Activated naive CD4-positive, alpha-beta T cell treated with anti-CD3 and anti-CD28 coated beads, Interleukin-2, amount 10 ng/mL, durations not matched to agents 7 days and 5 days (primary cell): ENCODE data around the gene GTPBP6.
"Not testable (repeated sequence)": the region's sequence is repeated elsewhere in the genome, so short reads cannot be mapped to it uniquely, and the experiment has no call there.

ENCODE experiments used
- CTCF ChIA-PET: fragments of 350-600 bp; sonication (Branson Sonifier 250); formaldehyde crosslinking; loops from one replicate; lab custom pipeline; 2021; ENCODE audit warnings: antibody characterized with exemption; lab: Charles Lee
- DNase-seq: peaks from one replicate; pipeline ENCODE4 v3.0.0-alpha.2; 2020
- H3K27ac Mint-ChIP-seq: one replicate; pipeline ENCODE4 v1.8.0; 2021; ENCODE audit warnings: mild to moderate bottlenecking, moderate library complexity, mixed read lengths
- H3K27me3 Mint-ChIP-seq: one replicate; pipeline ENCODE4 v1.8.0; 2021; ENCODE audit warnings: mild to moderate bottlenecking, mixed read lengths
- H3K36me3 Mint-ChIP-seq: one replicate; pipeline ENCODE4 v1.8.0; 2021; ENCODE audit warnings: mixed read lengths
- H3K4me1 Mint-ChIP-seq: one replicate; pipeline ENCODE4 v1.8.0; 2021; ENCODE audit warnings: mixed read lengths
- H3K4me3 Mint-ChIP-seq: one replicate; pipeline ENCODE4 v1.8.0; 2021; ENCODE audit warnings: mild to moderate bottlenecking, moderate library complexity, mixed read lengths
- H3K9me3 Mint-ChIP-seq: one replicate; pipeline ENCODE4 v1.8.0; 2021; ENCODE audit warnings: mixed read lengths

The GTPBP6 gene

DNA sequence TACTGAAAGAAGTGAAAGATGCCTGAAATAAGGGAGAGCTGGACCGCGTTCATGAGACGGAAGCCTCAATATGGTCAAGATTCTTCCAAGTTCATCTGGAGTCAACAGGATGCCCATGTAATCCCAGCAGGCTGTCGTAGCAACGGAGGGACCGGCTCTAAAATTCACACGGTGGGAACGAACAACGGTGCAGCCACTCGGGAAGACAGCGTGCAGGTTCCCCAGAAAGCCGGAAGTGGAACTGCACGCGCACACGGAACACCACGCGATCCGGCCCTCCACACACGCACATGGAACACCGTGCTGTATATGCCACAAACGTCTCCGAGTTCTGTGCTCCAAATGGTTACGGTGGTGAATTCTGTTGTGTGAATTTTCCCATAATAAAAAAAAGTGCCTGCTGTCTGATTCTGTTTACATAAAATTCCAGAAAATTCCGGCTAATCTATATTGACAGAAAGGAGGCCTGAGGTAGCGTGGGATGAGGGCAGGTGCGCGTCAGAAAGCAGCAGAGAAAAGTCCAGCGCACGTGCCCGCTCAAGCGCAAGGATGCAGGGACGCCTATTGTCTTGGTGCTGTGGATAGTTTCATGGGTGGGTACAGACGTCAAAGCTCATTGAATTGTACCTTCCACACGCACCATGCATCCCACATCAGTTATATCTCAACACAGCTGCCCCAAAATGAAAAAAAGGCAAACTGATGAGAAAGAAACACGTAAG lies 36.9 kb upstream of the GTPBP6 start:
- peaks cover 22% of the 10 kb centered on the region for H3K9me3 Mint-ChIP-seq
- no peak for DNase-seq
- H3K36me3 Mint-ChIP-seq: peaks cover 39% of the 10 kb centered on the region
- CTCF ChIA-PET: no interaction called here
- no peak overlapping the region for H3K4me3 Mint-ChIP-seq
- peak overlapping the region; percentile 78 for H3K27ac Mint-ChIP-seq
- peaks cover 27% of the 10 kb centered on the region for H3K4me1 Mint-ChIP-seq
- no peaks in the 10 kb centered on the region for H3K27me3 Mint-ChIP-seq

DNA sequence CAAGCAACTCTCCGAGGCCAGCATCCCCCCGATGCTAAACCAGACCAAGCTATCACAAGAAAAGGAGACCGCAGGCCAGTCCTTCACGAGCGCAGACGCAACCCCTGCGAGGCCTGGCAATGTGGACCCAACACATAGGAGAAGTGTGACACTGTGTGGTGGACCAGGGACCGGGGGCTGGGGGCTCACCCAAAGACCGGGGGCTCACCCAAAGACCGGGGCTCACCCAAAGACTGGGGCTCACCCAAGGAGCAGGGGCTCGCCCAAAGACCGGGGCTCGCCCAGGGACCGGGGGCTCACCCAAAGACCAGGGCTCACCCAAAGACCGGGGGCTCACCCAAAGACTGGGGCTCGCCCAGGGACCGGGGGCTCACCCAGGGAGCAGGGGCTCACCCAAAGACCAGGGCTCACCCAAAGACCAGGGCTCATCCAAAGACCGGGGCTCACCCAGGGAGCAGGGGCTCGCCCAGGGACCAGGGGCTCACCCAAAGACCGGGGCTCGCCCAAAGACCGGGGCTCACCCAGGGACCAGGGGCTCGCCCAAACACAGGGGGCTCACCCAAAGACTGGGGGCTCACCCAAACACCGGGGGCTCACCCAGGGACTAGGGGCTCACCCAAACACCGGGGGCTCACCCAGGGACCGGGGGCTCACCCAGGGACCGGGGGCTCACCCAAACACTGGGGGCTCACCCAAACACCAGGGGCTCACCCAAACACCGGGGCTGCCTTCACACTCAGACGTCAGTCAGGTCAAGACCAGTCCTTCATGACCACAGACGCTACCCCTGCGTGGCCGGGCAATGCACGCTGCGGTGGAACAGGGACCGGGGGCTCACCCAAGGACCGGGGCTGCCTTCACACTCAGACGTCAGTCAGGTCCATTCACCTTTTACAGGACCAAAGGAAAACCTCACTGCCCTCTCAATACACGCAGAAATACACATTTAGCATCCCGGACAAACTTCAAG lies 35.3 kb upstream of the GTPBP6 start:
- no peak for DNase-seq
- H3K4me3 Mint-ChIP-seq: no peak overlapping the region
- CTCF ChIA-PET: no interaction called here
- peaks cover 11% of the 10 kb centered on the region for H3K9me3 Mint-ChIP-seq
- peaks cover 27% of the 10 kb centered on the region for H3K4me1 Mint-ChIP-seq
- H3K27ac Mint-ChIP-seq: no peak overlapping the region
- peaks cover 27% of the 10 kb centered on the region for H3K36me3 Mint-ChIP-seq
- no peaks in the 10 kb centered on the region for H3K27me3 Mint-ChIP-seq

DNA sequence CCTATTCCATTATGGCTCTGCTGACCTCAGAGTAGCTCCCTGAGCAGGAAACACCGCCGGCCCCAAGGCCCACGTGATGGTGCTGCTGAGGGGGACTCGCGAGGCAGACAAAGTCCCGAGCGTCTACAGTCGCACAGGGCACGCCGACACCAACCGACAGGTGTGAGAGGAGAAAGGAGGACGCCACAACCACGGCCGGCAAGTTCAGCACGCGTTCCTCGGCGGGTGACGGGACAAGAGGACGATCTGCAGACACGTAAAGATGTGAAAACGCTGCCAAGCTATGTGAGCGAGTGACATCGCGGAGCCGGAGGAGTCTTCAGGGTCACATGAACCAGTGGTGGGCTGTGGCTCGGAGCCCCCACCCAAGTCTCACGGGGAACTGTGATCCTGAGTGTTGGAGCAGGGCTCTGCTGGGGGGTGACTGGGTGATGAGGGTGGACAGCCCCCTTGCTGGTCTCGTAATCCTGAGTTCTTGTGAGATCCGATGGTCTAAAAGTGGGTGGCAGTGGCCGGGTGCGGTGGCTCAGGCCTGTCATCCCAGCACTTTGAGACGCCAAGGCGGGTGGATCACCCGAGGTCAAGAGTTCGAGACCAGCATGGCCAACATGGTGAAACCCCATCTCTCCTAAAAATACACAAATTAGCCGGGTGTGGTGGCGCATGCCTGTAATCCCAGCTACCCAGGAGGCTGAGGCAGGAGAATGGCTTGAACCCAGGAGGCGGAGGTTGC lies 34.2 kb upstream of the GTPBP6 start:
- Mint-ChIP-seq H3K27me3 (no peaks in the 10 kb centered on the region), H3K36me3 (peaks cover 23% of the 10 kb centered on the region), H3K4me1 (peaks cover 24% of the 10 kb centered on the region), H3K4me3 (no peak overlapping the region), H3K9me3 (peaks cover 7% of the 10 kb centered on the region), H3K27ac (no peak overlapping the region)
- CTCF ChIA-PET: no interaction called here
- DNase-seq: no peak

DNA sequence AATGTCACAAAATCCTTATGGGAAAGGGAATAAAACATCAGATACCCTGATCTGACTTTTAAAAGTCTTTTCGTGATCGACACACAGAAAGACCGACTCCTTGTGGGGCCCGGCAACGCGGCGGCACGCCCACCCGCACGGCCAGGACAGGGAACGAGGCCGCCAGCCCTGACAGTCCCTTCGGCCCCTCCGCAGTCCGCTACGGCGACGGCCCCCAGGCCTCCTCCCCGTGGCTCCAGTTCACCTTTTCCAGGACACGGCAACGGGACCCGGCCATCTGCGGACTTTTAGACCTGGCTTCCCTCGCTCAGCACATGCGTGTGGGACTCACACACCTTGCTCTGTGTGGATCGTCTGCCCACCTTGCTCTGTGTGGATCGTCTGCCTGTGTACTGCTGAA lies 33.6 kb upstream of the GTPBP6 start:
- CTCF ChIA-PET: no interaction called here
- Mint-ChIP-seq H3K27ac (no peak overlapping the region), H3K36me3 (peaks cover 19% of the 10 kb centered on the region), H3K4me3 (no peak overlapping the region), H3K27me3 (no peaks in the 10 kb centered on the region), H3K9me3 (peaks cover 1% of the 10 kb centered on the region), H3K4me1 (peaks cover 19% of the 10 kb centered on the region)
- DNase-seq: no peak

DNA sequence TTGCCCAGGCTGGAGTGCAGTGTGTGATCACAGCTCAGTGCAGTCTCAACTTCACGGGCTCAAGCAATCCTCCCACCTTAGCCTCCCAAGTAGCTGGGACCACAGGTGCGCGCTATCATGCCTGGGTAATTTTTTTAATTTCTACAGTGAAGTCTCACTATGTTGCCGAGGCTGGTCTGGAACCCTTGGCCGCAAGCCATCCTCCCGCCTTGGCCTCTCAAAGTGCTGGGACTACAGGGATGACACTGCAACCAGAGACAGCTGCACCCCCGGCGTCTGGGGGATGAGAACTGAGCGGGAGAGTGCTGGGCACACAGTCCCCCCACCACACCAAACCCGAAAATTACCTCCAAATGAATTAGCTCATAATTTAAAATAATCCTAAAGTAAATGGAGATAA lies 33.1 kb upstream of the GTPBP6 start:
- DNase-seq: no peak
- Mint-ChIP-seq H3K9me3 (no peaks in the 10 kb centered on the region), H3K4me3 (no peak overlapping the region), H3K27me3 (no peaks in the 10 kb centered on the region), H3K27ac (no peak overlapping the region), H3K4me1 (peaks cover 14% of the 10 kb centered on the region), H3K36me3 (peaks cover 18% of the 10 kb centered on the region)
- CTCF ChIA-PET: no interaction called here

DNA sequence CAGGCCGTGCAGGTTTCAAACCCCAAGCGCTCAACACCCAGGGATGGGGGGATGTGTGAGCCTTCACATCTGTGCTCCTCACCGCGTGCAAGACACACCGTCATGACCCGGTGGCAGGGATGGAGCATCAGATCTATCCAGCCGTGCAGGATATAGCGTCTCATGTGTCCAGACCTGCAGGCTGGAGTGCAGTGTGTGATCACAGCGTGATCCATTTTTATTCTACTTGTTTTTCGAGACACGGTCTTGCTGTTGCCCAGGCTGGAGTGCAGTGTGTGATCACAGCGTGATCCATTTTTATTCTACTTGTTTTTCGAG lies 32.7 kb upstream of the GTPBP6 start:
- H3K27ac Mint-ChIP-seq, DNase-seq, H3K4me3 Mint-ChIP-seq, CTCF ChIA-PET, H3K9me3 Mint-ChIP-seq, H3K27me3 Mint-ChIP-seq, H3K4me1 Mint-ChIP-seq: not testable (repeated sequence)
- peaks cover 17% of the 10 kb centered on the region for H3K36me3 Mint-ChIP-seq

DNA sequence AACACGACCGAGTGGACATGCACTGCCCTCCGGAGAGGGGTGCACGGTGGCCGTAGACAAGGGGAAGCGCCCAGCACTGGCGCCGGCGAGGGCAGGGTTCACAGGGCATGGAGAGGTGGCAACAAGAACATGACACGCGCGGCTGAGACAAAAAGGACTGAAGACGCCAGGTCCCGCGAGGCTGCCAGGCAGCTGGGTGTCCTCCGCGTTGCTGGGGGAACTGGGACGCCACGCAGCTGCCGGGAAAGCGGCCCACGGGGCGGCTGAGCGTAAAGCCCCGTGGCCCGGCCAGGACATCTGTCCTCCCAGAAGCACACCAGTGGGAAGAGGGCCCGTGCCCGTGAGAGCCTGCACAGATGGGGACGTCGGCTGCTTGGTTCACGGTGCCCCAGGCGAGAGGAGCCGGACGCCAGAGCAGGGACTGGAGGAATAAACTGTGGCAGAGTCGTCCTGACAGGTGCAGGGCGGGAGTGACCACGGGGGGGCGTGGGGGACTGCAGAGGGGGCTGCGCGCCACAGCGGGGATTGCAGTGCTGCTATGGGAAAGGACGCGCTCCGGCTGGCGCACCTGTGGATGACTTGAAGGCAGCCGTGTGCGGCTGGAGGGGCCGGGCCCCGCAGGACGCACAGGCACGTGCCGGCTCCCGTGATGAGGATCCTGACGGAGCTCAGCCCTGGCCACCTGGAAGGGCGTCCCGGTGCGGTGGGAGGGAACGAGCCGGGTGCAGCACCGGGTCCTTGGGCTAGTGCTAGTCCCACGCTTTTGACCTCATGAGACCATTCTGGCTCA lies 32.1 kb upstream of the GTPBP6 start:
- Mint-ChIP-seq H3K4me3 (no peak overlapping the region), H3K36me3 (peaks cover 15% of the 10 kb centered on the region), H3K9me3 (no peaks in the 10 kb centered on the region), H3K27ac (no peak overlapping the region), H3K4me1 (peaks cover 6% of the 10 kb centered on the region), H3K27me3 (no peaks in the 10 kb centered on the region)
- CTCF ChIA-PET: no interaction called here
- no peak for DNase-seq

DNA sequence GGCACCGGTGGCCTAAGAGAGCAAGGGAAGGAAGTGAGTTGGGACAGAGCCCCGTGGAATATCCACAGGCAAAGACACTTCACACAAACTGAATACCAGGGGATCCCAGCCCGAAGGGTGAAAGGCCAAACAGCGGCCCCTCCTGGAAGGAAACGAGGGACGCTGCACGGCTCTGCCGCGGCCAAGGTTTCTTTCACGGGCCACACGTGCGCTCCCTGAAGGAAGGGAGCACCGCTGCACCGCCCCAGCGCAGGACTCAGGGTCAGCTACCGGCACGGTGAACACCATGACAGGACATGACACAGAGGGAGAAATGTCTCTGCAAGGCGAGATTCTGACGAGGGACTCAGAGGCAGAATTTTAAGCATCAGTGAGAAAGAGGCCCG lies 31.5 kb upstream of the GTPBP6 start:
- no peak overlapping the region for H3K27ac Mint-ChIP-seq
- no peak overlapping the region for H3K4me3 Mint-ChIP-seq
- H3K27me3 Mint-ChIP-seq: no peaks in the 10 kb centered on the region
- peaks cover 15% of the 10 kb centered on the region for H3K36me3 Mint-ChIP-seq
- CTCF ChIA-PET: no interaction called here
- DNase-seq: no peak
- H3K4me1 Mint-ChIP-seq: peaks cover 2% of the 10 kb centered on the region
- no peaks in the 10 kb centered on the region for H3K9me3 Mint-ChIP-seq

DNA sequence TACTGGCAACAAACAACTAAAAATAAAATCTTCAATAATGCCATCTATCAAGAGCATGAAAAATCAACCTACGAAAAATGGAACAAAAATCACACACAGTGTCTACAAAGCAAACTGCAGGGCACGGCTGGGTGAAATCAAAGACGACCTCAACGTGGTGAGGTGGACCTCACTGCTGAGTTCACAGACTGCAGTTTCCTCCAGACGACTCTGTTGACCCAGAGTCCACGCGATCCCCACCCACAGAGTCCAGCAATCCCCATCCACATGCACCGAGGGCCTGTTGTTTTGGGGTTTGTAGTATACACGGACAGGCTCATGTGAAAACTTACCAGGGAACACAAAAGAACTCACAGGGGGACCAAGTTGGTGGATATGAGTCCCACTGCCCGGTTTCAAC lies 31.1 kb upstream of the GTPBP6 start:
- DNase-seq: no peak
- no peaks in the 10 kb centered on the region for H3K27me3 Mint-ChIP-seq
- H3K4me1 Mint-ChIP-seq: no peaks in the 10 kb centered on the region
- no peak overlapping the region for H3K27ac Mint-ChIP-seq
- CTCF ChIA-PET: no interaction called here
- H3K9me3 Mint-ChIP-seq: no peaks in the 10 kb centered on the region
- no peak overlapping the region for H3K4me3 Mint-ChIP-seq
- H3K36me3 Mint-ChIP-seq: peaks cover 18% of the 10 kb centered on the region

DNA sequence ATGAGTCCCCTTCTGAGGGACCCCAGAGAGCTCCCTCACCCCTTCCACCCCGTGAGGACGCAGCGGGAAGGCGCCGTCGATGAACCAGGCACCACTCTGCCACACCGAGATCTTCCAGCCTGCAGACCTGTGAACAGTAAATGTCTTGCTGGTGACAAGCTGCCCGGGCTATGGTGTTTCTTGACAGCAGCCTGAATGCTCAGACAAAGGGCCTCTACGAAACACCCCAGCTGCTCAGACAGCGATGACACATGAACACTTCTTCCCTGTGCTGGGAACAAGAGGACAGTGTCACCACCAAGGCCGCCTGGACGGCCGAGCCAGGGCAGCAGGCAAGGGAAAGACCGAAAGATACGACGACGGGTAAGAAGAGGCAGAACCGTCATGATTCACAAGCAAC lies 30.6 kb upstream of the GTPBP6 start:
- Mint-ChIP-seq H3K9me3 (no peaks in the 10 kb centered on the region), H3K36me3 (peaks cover 21% of the 10 kb centered on the region), H3K27ac (no peak overlapping the region), H3K4me3 (no peak overlapping the region), H3K27me3 (no peaks in the 10 kb centered on the region), H3K4me1 (no peaks in the 10 kb centered on the region)
- CTCF ChIA-PET: no interaction called here
- DNase-seq: no peak

DNA sequence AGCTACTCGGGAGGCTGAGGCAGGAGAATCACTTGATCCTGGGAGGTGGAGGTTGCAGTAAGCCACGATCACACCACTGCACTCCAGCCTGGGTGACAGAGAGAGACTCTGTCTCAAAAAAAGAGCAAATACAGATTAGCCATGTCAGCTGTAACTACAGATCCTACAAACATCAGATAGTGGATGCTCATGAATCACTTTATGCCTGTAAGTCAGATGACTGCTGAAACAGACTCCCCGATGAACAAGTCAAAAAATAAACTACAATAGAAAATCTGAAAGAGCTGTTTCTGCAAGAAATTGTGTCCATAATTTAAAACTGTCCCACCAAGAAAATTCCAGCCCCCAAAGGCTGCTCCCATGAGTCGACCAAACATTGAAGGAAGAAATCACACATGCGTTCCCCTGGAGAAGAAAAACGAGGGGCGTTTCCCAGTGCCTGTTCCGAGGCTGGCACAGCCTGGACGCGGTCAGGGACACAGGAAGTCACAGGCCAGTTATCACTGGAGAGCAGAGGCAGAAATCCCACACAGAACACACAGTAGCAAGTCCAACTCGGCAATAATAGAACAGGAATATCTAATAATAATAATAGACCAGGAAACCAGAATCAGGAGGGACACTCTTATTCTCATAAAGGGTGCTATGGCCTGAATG lies 30.0 kb upstream of the GTPBP6 start:
- no peak overlapping the region for H3K4me3 Mint-ChIP-seq

DNA sequence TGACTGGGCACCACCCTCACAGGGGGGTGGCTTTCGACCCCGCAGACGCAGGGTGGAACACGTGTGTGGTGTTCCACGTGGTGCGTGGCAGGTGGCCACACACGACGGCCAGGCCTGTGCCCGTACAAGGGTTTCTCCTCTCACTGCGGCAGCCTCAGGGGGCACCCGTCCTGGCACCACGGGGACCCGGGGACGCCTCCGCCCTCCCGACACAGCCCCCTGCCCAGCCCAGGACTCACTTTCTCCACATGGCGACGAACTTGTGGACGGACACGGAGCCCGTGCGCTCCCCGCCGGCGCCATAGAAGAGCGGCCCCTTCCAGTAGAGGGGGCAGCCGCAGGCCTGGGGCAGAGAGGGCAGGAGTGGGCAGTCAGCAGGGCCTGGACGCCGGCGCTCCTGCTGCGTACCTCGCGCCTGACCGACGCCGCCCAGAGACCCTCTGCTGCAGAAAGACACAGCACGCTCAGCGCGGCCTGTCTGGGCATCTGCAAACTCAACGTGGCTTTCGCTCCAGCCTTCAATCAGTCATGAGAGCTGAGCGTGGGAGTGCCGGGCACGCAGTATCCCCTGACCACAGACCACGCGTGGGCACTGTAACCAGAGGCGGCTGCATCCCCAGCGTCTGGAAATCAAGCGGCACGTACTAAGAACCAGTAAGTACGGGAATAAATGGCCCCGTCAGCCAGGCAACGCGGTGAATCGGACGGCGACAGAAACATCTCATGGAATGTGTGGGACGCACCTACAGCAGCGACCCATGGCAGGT lies 28.9 kb upstream of the GTPBP6 start:
- CTCF ChIA-PET: no interaction called here
- no peak overlapping the region for H3K4me3 Mint-ChIP-seq
- H3K36me3 Mint-ChIP-seq: peaks cover 19% of the 10 kb centered on the region
- no peaks in the 10 kb centered on the region for H3K27me3 Mint-ChIP-seq
- no peak overlapping the region for H3K27ac Mint-ChIP-seq
- H3K9me3 Mint-ChIP-seq: no peaks in the 10 kb centered on the region
- no peaks in the 10 kb centered on the region for H3K4me1 Mint-ChIP-seq
- no peak for DNase-seq

More for the DNA sequence above, 30.0 kb upstream of the GTPBP6 start:
- peaks cover 21% of the 10 kb centered on the region for H3K36me3 Mint-ChIP-seq
- CTCF ChIA-PET: no interaction called here
- no peak for DNase-seq
- H3K27ac Mint-ChIP-seq: no peak overlapping the region
- H3K4me1 Mint-ChIP-seq: no peaks in the 10 kb centered on the region
- no peaks in the 10 kb centered on the region for H3K27me3 Mint-ChIP-seq
- no peaks in the 10 kb centered on the region for H3K9me3 Mint-ChIP-seq
